ENCODE data around the gene ACAP2.
A peak's percentile ranks its signal among the peaks of the same experiment; 100 is the strongest.
"Not testable (repeated sequence)": the region's sequence is repeated elsewhere in the genome, so short reads cannot be mapped to it uniquely, and the experiment has no call there.

ACAP2 gene

DNA sequence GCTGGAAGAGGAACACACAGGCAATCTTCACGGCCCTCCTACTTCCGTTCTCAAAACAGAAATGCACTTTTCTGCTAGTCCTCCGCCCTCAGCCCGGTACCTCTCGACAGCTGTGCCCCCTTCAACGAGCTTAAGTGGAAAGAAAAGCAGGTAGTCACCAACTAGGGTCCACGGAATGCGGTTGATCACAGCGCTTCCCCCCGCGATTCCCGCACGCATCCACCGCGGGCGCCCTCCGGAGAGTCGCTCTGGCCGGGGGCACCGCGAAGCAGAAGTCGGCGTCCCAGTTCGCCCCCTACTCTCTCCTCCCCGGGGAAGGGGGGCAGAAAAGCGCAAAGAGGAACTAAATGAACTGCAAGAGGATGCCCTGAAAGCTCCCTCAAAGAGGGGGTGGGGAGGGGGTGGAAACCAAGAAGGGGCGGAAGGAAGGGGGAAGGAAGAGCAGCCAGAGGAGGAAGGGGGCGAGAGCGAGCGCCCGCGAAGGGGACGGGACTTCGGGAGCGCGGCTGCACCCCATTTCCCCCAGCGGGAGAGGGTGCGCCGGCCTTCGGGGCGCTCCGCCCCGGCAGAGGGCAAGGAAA is 738 bp downstream of the ACAP2 start:
- DNase-seq (ENCODE audit: low spot score) = peak; percentile 83

GRCh38 chr3:195441476-195441991 is 1.3 kb downstream of the ACAP2 start:
- no peak for DNase-seq (ENCODE audit: low spot score)

DNA sequence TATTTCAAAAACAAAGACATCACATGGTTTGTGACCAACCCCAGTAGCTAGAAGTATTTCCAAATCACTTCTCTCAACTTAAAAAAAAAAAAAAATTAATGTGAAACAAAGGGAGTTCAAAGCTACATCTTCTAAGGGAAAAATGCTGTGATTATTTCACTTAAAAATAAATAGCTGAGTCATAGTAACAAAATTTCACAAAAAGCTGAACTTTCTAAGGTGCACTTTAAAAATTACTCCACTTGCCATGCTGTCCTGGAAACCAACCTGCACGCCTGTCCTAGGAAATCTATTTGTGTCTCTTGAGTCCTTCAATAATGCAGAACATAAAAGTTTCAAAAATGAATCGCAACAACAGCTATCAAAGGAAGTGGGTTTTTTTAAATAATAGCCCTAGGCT is 1.8 kb downstream of the ACAP2 start:
- no peak for DNase-seq (ENCODE audit: low spot score)

DNA sequence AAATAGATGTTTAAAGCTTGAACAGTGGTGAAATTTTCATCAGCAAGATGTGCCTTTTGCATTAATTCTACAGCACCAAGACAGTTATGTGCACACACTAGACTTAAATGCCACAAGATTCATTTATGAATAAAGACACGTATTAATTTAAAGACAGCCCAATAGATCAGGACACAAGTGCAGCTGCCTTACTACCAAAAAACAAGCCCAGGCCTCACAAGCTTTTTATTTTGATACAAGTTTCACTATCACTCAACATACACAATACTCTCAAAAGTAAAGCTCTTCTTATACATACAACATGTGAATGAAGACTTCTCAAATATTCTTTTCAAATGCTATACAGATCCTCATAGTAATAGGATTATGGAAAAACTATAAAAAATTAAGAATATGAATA is 2.4 kb downstream of the ACAP2 start:
- no peak for DNase-seq (ENCODE audit: low spot score)

GRCh38 chr3:195438371-195438770 is 4.4 kb downstream of the ACAP2 start:
- no peak for DNase-seq (ENCODE audit: low spot score)

DNA sequence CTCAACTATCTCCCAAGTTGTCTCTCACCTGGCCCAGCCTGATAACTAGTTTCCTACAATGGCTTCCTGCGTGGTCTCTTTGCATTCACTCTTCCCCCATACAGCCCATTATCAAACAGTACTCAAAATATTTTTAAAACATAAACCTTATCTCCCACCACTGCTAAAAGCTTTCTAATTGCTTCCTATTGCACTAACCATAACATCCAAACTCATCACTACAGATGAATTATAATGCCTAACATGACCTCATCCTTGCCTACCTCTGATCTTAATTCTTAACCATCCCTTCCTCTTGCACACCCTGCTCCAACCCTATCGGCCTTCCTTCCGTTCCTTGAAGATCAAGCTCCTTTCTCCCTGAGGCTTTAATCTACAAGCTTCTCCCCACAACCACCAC is 17.0 kb downstream of the ACAP2 start:
- no peak for DNase-seq (ENCODE audit: low spot score)

GRCh38 chr3:195423818-195424217 is 19.0 kb downstream of the ACAP2 start:
- DNase-seq (ENCODE audit: low spot score) = no peak

- DNase-seq (ENCODE audit: low spot score) = no peak
These were observed 21.4 kb downstream of the ACAP2 start for GRCh38 chr3:195421400-195421799.

DNA sequence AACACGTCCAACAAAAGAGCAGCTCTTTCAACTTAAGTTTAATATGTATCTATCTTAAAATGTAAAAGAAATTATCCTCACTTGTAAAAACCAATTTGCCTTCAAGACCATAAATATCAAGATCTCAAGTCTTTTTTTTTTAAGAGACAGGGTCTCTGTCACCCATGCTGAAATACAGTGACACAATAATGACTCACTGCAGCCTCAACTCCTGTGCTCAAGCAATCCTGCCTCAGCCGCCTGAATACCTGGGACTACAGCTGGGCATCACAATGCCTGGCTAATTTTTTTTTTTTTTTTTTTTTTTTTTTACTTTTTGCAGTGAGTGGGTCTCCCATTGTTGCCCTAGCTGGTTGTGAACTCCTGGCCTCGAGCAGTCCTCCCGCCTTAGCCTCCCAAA is 26.0 kb downstream of the ACAP2 start:
- DNase-seq (ENCODE audit: low spot score) = no peak

GRCh38 chr3:195411836-195412235 is 31.0 kb downstream of the ACAP2 start:
- DNase-seq (ENCODE audit: low spot score) = no peak

GRCh38 chr3:195410546-195410945 is 32.3 kb downstream of the ACAP2 start:
- DNase-seq (ENCODE audit: low spot score) = no peak

DNA sequence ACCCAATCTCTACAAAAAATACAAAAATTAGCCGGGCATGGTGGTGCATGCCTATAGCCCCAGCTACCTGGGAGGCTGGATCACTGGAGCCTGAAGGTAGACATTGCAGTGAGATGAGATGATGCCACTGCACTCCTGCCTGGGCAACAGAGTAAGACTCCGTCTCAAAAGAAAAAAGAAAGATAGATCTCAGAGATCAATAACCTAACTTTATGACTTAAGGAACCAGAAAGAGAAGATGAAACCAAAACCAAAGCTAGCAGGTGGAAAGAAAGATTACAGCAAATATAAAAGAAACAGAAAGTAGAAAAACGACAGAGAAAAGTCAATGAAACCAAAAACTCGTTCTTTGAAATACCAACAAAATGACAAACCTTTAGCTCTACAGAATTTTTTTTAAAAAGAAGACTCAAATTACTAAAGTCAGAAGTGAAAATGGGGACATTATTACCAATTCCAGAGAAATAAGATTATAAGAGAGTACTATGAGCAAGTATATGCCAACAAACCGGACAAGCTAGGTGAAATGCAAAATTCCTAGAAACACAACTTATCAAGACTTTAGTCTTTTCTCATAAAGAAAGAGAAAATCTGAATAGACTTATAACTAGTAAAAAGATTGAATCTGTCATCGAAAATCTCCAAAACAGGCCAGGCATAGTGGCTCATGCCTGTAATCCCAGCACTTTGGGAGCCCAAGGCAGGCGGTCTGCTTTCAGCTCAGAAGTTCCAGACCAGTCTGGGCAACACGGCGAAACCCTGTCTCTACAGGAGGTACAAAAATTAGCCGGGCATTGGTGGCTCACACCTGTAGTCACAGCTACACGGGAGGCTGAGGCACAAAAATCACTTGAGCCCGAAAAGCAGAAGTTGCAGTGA is 35.0 kb downstream of the ACAP2 start:
- no peak for DNase-seq (ENCODE audit: low spot score)

DNA sequence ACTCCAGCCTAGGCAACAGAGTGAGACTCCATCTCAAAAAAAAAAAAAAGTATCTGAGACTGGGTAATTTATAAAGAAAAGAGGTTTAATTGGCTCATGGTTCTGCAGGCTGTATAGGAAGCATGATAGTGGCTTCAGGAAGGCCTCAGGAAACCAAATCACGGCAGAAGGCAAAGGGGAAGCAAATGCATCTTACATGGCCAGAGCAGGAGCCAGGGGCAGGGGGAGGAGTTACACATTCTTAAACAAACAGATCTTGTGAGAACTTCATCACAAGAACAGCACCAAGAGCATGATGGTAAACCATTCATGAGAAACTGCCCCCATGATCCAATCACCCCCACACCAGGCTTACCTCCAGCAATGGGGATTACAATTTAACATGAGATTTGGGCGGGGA is 37.2 kb downstream of the ACAP2 start:
- no peak for DNase-seq (ENCODE audit: low spot score)

DNA sequence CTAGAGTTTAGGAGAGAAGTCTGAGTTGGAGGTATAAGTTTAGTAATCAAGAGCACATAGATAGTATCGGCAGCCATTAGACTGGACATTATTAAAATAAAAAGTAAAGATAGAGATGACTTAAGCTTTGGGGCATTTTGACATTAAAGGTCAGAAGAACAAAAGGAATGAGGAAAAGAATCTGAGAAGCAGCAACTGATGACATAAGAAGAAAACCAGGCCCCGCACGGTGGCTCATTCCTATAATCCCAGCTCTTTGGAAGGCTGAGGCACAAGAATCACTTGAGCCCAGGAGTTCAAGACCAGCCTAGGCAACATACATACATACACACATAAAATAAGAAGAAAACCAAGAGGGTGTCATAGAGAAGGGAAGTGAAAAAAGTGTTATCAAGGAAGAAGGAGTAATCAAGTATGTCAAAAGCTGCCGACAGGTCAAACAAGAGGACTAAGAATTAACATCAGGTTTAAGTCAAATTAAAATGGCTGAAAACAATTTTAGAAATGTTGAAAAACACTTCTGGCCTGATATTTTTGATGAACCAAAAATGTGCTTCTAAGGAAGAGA is 38.9 kb downstream of the ACAP2 start:
- DNase-seq (ENCODE audit: low spot score) = no peak

DNA sequence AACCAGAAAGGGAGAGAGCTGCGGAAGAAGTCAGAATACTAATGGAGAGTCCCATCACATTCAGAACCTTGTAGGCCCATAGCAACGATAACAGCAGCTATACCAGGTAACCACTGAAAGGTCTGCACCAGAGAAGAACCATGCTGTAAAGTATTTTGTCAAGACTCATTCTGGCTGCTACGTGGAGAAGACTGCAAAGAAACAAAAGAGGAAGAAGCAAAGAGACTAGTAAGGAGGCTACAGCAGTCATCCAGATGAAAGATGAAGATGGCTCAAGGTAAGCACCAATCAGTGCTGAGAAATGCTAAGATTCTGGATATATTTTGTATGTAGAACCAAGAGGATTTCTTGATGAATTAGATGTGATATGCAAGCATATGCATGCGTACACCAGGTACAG is 39.6 kb downstream of the ACAP2 start:
- DNase-seq (ENCODE audit: low spot score) = no peak

- DNase-seq (ENCODE audit: low spot score) = no peak
These were observed 40.9 kb downstream of the ACAP2 start for GRCh38 chr3:195401943-195402342.

DNA sequence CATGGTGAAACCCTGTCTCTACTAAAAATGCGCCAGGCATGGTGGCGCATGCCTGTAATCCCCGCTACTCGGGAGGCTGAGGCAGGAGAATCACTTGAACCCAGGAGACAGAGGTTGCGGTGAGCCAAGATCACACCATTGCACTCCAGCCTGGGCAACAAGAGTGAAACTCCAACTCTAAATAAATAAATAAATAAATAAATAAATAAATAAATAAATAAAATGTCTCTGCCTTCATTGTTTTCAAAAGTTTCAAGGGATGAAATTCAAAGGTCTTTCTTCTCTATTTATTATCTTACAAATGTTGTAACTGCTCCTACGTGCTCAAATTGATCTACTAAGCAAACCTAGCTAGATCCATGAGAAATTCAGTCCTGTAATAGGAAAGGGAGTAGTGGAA is 44.4 kb downstream of the ACAP2 start:
- DNase-seq (ENCODE audit: low spot score) = not testable (repeated sequence)

DNA sequence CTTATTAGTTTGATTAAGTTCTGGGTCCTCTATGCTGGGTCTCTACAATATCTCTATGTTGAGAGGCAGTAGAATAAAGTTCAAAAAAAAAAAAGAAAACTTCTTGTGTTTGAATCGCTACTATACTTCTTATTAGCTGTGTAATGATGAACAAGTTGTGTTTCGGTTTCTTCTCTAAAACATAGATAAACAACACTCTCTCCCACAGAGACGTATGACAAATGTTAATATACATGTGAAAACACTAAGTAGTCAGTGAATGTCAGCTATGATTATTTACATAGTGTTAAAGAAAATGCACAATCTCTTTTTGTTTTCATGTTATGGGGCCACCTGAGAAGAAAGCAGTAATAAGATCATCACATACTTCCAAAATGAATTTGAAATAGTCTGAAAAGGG is 45.3 kb downstream of the ACAP2 start:
- no peak for DNase-seq (ENCODE audit: low spot score)

GRCh38 chr3:195395208-195395816 is 47.5 kb downstream of the ACAP2 start:
- DNase-seq (ENCODE audit: low spot score) = no peak

GRCh38 chr3:195394700-195395099 is 48.1 kb downstream of the ACAP2 start:
- no peak for DNase-seq (ENCODE audit: low spot score)

- DNase-seq (ENCODE audit: low spot score) = no peak
These were observed 48.8 kb downstream of the ACAP2 start for GRCh38 chr3:195394024-195394423.

DNA sequence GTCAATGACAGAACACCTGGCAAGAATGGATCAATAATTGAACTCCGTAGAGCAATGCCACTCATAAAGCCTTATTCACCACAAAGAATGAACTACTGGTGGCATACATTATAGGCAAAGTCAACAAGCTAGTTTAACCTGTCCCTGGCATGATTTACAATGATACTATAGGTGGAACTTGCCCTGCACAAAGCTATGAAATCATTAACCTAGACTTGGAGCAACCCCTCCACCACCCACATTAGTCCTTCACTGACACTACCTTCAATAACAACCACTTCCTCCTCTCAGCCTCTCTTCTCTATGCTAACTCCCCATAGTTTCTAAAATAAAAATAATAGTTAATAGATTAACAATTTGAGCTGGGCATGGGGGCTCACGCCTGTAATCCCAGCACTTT is 54.4 kb downstream of the ACAP2 start:
- DNase-seq (ENCODE audit: low spot score) = no peak

DNA sequence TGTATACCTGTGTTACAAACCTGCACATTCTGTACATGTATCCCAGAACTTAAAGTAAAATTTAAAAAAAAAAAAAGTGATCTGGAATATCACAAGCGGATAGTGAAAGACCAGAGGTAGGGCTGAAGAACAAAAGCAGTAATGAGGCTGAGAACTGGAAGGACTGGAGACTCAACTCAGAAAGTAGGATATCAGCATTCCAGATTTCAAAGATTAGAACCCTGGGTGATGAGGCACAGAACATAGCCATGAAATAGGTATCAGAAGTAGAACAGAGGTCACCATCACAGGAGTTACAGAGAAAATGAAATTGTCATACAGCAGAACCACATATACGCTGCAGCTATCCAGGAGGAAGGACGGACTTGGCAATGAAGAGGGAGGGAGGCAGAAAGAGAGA is 56.1 kb downstream of the ACAP2 start:
- DNase-seq (ENCODE audit: low spot score) = no peak
